HG03521 (cell line): ENCODE data around the gene DPP4.
"Not testable (repeated sequence)": the region's sequence is repeated elsewhere in the genome, so short reads cannot be mapped to it uniquely, and the experiment has no call there.

ENCODE experiments used
- ATAC-seq: cut with Tn5 transposase; IDR thresholded peaks from one replicate; pipeline ENCODE4 v1.9.1; 2021; ENCODE audit warnings: mild to moderate bottlenecking, moderate library complexity; ENCODE audit not compliant: unreplicated experiment

Gene DPP4

GRCh38 chr2:161969159-161969558 is 104.9 kb downstream of the DPP4 start:
- ATAC-seq = no peak

GRCh38 chr2:161965994-161966393 is 108.0 kb downstream of the DPP4 start:
- no peak for ATAC-seq

GRCh38 chr2:161964160-161964559 is 109.9 kb downstream of the DPP4 start:
- ATAC-seq = no peak

- ATAC-seq = no peak
Measured at GRCh38 chr2:161962160-161962559, 111.9 kb downstream of the DPP4 start.

- no peak for ATAC-seq
Measured at GRCh38 chr2:161961061-161961460, 113.0 kb downstream of the DPP4 start.

GRCh38 chr2:161956738-161957137 is 117.3 kb downstream of the DPP4 start:
- ATAC-seq = no peak

- ATAC-seq = no peak
Measured at GRCh38 chr2:161955211-161955610, 118.8 kb downstream of the DPP4 start.

- no peak for ATAC-seq
Measured at GRCh38 chr2:161954103-161954502, 119.9 kb downstream of the DPP4 start.

- ATAC-seq = not testable (repeated sequence)
Measured at GRCh38 chr2:161953367-161953766, 120.6 kb downstream of the DPP4 start.

GRCh38 chr2:161952783-161953191 is 121.2 kb downstream of the DPP4 start:
- no peak for ATAC-seq

GRCh38 chr2:161947836-161948235 is 126.2 kb downstream of the DPP4 start:
- no peak for ATAC-seq

GRCh38 chr2:161947406-161947805 is 126.6 kb downstream of the DPP4 start:
- ATAC-seq = no peak

- ATAC-seq = no peak
Measured at GRCh38 chr2:161946489-161947107, 127.4 kb downstream of the DPP4 start.

GRCh38 chr2:161943011-161943410 is 131.0 kb downstream of the DPP4 start:
- ATAC-seq = no peak
